Transverse colon (tissue), 4 donors: Measurements from ENCODE around the gene ATP1A4.

ENCODE experiments used
- CTCF ChIP-seq, 5 experiments: fragments of 200-600 bp in 3 of 5; fragments of 450-650 bp in 2 of 5; sonication (generic) in 3 of 5; IDR thresholded peaks; 1 replicate in 2 of 5; 2 replicates in 3 of 5; pipeline ENCODE4 v1.5.1; 2016 to 2017; ENCODE audit warnings: antibody characterized with exemption in 5 of 5, inconsistent platforms in 3 of 5, mild to moderate bottlenecking in 2 of 5, moderate library complexity in 1 of 5
- POLR2AphosphoS5 ChIP-seq, 3 donors: sonication (generic); formaldehyde crosslinking; IDR thresholded peaks; one replicate each; pipeline ENCODE4 v1.6.1; 2016; ENCODE audit warnings: antibody characterized with exemption in 3 of 3

GRCh38 chr1:160149233-160149632 lies 2.2 kb upstream of the ATP1A4 start:
- TF ChIP-seq POLR2AphosphoS5 (IDR thresholded peaks at IDR 0.05), result no peak
- no peak for TF ChIP-seq CTCF (IDR thresholded peaks at IDR 0.05)
